HG03196 (cell line): ENCODE data around the gene CEP63.

ENCODE experiments used
- ATAC-seq: cut with Tn5 transposase; IDR thresholded peaks from one replicate; pipeline ENCODE4 v1.9.1; 2021; ENCODE audit not compliant: unreplicated experiment

Gene CEP63

DNA sequence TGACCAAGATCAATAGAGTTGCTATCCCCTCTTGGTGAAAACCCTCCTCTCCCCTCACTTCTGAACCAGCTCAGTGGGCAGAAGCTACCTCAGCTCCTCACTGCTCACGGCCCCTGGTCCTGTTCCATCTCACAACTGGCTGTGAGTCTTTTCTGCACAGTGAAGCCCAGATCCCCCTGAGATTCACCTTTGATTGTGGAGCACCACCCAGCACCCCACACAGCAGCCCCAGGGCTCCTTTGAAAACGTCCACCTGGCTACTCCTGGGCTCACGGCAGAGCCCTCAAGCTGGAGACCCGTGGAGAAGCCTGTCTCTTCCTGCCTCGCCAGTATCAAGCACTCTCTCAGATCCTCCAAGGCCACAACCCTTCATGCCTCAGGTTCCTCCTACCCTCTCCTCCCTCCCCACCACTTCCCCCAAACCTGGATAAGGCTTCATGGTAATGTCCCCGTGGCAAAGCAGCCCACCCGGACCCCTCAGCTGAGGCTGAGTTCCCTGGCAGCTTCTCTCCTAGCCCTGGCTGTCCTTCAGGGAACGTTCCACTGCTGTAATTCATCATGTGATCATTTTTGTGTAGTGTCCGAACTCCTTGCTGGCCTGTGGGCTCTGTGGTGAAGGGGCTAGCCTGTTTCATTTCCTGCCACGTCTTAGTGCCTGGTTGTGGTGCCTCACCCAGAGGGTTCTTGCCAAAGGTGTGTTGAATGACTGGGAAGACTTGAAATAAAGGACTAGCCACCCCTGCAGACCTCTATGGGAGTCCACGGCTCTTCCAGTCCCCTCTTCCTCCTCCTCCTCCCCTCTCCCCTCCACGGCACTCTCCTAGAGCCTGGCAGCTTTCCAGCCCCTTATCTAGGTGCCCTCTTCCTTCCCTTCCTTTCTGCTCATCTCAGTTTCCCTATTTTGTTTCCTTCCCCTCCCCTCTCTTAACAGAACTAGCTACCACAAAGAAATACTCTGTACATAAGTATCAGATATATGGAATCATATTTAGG lies 120.5 kb downstream of the CEP63 start:
- no peak for ATAC-seq

DNA sequence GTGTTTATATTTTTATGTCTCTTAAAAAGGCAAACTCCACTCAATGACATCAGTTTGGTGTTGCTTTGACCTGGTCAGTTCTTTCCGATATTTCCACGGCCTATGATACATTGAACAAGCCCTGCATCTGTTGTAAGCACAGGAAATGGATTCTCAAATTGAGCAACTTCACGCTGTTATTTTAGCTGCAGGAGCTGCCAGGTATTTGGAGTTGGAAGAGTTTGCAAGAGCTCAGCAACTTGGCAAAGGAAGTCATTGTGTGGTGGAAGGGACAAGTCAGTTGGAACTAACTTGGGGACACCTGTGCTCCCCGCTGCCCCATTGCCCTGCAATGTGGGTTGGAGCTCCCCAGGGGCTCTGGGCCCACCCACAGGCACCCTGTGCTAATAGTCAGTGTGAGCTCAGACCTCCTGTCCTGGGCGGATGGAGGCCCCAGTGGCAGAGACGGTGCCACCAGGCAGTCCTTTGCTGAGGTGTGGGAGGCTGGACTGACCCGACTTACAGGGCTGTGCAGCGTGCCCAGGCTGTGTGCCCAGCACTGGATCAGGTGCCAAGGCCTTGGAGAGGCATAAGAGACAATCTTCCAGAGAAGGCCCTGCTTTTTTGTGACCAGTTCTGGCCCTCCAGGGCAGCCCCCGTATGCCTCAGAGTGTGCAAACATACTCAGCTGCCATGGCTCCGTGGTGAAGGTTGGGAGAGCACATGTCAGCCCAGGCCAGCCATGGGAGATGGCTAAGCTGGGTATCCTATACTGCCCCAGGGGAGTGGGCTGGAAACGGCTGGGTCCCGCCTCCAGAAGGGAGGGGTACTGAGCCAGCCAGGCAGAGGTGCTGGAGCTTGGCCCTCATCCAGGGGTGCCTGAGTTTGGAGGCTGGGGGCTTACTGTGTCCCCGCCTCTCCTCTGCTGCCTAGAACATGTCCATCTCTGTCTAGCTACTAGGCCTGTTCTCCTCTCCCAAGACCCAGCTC lies 121.5 kb downstream of the CEP63 start:
- ATAC-seq: no peak

DNA sequence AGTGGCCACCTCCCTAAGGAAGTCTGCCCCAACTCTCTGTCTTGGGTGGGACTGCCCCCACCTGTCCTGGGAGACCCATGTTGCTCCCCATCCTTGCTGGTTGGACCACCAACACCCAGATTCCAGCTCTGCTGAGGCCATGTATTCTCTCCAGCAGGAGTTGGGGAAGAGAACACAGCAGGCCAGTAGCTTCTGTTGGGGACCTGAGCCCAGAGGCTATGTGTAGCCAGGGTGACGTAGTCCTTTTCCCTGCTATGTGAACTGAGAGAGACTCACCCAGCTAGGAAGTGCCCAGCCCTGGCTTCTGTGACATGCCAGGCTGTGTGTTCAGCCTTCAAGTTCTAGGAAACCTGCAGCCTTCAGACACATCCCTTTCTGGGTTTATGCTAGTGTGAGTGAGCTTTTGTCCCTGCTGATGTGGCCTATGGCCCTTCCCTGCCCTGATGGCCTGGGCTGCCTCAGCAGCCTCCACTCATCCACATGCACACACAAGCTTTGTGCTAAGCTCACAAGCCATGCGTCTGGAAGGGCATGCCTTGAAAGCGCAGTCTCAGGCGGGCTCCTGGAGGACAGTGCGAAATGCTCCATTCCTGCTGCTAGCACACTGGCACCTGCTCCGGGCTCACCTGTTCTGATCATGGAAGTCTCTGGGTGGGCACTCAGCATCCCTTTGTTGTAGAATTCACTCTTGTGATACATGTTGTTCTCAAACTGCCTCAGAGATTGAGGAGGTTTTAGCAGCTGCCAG lies 122.3 kb downstream of the CEP63 start:
- ATAC-seq: no peak

DNA sequence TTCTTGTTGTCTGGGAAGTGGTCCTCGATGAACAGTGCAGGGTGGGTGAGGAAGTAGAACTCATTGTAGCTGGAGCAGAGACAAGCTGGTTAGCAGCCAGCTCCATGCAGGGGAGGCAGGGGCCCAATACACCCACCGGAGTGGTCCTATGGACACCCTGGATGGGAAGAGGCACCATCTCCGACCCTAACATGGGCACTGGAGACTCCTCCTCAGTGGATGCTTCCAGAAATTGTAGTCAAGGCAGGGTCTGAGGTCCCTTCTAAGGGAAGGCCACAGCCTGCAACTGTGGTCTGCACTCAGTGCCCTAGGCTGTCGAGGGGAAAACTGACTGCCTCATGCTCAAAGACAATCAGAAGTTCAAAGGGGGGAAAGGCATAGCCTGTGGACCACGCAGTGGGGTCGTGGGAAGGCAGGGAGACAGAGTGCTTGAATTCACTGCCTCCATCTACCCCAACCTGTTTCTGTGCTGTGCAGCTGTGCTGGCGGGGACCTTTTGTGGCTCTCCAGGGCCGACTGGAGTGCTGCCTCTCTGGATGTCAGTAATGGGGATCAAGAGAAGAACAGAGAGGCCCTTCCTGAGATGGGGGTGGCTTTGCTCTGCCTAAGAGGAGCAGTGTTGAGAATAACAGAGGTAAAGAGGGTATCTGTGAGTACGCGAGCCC lies 123.0 kb downstream of the CEP63 start:
- no peak for ATAC-seq

DNA sequence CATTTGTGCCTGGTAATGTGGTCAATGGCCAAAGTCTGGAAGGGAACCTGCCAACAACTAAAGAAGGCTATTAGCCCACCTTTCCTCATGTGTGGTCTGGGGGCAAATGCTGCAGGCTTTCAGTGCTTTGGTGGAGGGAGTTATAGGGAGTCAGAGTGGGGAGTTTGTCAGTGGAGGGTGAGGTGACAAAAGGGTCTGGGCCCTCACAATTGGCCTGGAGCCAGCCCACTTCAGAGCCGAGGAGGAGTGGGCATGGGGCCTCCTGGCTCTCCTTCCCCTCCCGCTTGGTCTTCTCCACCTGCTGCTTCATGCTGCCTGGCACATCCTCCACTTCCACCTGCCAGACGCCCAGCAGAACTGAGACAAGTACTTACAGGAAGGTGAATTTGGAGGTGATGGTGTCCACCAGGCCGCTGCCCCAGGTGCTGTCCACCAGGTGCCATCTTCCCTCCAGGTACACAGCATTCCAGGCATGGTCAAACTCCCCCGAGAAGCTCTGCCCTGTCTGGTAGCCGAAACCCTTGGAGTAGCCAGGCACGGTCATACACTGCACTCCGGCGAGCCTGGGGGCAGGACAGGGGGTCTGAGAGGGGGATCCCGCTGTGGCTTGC lies 124.1 kb downstream of the CEP63 start:
- no peak for ATAC-seq

DNA sequence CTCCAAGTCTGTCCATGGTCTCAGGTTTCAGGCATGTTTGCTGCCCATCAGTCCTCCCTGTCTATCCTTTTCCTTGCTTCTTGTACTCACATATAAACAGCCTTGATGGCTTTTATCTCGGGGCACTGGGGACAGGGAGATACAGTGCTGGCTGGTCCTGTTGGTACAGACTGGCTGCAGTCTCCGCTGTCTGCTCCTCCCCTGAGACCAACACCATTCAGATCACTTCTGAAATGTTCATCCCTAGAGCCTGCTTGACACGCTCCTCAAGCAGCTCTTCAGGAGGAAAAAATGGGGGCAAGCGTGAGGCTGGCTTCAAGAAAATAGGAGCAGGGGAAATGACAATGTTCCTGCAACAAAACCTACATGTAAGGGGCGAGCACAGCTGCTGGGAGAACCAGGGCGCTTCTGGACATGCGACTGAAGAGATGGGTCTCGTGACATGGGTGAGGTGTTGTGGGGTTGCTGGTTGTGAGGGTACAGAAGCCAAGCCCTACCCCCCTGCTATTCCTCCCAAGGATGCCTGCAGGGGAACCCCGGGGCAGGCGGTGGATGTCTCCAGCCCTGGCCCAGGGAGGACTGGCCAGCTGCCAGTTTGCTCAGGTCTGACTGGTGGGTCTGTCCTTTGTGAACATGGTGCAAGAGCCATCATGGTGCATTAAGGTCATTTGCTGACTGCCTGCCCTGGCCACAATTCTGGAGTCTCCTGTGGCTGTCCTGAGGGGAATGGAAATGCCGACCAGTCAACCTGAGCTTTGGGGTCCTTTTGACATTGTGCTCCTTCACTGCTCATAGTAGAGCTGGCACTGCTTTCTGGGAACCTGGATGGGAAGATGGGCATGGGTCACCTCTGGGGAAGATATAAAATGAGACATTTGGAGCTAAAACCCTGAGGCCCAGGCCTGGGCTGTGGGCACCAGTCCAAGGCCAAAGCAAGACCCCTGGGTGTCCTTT lies 124.9 kb downstream of the CEP63 start:
- ATAC-seq: no peak

DNA sequence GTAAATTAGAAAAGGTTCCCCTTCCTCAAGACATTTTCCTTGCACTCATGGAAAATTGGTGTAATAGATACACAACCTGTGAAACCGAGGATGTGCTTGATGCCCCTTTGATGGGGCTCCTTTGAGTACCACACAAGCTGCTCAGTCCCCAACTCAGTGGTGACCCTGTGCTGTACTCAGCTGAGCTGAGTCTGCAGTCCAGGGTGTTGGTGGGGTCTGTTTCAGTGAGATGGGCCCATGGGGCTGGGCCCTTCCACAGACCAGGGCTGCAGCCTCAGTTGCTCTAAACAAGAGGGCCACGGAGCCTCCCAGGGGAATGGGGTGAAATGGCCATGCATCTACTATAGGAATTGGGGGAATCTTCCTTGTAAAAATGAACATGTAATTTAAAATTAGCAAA lies 125.7 kb downstream of the CEP63 start:
- ATAC-seq: no peak

DNA sequence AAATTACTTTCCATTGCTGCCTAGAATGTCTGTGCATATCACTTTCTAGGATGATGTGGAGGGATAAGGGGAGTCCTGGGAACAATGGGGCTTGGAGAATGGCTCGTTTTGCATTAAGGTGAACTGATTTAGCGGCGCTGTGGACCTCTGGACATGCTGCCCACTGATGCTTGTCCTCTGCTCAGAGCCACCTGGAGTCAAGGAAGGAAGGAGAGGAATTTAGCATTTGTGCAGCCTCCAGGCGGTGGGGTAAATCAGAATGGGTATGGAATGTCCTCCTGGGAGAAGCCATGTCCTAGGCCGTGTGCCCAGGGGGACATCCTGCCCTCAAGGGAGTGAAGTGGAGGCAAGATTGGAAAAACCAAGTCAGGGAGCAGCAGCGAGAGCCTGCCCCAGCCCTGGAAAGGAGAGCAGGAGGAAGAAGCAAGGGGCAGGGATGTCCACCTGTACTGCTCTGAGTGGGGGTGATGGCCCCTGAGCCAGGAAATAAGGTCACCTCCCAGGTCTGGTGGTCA lies 127.2 kb downstream of the CEP63 start:
- ATAC-seq: no peak

DNA sequence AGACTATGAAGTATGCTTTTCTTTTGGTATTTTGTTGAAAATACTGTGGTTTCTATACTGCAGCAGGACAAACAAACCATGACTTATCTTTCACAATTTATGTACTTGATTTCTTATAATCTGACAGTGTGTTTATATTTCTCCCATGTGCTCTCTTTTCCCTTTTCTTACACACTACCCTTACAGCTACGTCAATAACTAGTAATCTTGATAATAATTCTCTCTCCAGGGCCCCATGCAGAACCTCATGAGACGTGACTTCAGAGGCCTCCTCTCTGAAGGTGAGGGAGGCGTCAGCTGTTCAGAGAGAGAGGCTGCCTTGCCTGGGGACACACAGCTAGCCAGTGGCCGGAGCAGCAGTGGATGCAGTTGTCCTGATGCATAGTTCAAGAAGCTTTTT lies 129.1 kb downstream of the CEP63 start:
- no peak for ATAC-seq

DNA sequence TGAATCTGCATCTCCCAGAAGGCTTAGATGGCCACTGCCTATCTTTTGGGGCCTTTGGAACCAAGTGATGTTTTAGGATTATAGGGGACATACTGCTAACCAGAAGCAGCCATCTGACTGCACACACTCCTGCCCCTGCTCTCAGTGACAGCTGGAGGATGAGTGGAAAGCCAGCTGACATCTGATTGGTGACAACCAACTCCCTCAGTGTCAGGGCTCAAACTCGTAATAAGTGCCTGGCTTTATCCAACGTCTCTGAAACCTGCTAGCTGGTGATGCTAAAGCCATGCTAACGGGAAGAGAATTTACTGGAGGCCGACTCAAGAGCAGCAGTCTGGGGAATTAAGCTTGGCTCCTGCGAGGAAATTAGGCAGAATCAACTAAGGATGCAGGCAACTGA lies 129.9 kb downstream of the CEP63 start:
- no peak for ATAC-seq

DNA sequence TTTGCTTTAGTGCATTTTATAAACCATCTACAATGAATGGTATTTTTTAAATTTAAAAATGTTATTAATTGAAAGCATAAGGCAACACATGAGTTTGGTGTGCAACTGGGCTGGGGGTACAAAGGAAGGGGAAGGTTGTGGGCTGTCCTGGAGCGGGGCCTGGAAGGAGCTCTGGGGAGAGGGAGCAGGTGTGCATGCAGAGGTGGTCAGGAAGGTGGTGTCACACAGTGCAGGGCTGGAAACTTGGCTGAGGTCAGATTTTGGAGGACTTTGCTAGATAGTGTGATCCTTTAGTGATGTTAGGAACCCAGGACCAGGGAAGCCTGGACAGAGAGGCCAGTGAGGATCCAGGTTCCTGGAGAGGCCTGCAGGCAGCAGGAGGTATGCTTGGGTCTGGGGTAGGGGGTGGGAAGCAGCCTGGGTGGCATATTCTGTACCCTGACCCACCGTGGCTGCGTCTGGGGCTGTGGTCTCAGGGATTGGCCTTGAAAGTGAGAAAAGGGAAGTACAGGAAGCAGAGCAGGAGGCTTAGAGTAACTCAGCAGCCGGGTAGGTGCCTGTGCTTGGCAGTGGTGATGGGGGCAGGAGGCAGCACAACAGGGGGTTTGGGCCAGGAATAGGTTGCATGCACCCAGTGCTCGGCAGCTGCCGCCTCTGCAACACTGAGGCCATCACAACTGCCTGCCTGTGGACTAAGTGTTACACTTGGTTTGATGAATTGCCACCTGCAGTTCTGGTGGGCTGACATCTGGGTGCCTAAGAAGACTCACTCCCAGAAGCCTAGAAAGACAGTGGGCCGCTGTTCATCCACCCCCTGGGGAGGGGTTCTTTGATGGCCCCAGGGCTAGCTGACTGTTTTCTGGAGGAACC lies 132.0 kb downstream of the CEP63 start:
- ATAC-seq: no peak

DNA sequence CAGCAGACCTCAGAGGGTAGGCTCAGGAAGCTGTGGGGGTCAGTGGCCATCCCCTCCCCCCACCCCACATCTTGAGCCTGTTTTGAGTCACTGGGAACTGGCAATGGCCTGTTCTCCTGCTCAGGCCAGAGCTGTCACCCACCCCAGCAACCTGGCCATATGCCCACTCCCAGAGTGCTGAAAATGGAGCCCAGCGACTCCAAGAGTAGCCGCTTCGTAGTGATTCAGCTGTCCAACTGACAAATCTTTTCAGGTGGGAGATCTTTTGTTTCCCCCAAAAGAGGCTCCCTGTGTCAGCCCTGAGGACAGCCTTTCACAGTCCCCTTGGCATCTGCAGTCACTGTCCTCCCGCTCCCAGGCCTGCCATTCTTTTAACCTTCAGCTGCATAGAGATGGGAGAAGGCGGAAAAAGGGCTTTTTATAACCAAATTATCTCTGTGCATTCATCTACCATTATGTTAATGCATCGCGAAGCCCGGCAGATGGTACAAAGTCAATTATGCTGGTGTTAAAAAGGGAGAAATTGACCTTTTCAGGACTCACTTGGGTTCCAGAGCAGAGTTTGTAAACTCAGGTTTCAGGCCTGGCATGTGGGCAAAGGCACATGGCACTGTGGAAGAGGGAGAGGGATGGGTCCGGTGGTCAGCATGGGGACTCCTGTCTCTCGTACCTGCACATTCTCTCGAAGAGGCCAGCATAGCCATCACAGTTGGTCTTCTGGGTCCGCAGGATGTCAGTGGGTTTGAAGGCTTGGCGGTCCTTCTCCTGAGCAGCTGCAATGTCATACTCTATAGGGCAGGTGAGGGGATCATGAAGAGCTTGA lies 132.8 kb downstream of the CEP63 start:
- ATAC-seq: no peak

DNA sequence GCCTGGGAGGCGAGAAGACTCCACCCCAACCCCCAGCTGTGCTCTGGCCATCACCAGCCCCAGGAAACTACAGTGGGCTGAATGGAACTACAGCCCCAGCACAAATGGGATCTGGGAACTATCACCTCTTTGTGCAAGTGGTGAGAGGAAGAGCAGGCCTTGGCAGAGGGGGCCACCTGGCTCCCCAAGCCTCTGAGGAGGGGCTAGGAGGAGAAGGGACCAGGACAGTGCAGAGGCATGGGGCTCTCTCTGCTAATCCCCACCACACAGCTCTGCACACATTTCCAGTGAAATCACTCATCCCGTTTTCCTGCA lies 133.4 kb downstream of the CEP63 start:
- ATAC-seq: no peak

DNA sequence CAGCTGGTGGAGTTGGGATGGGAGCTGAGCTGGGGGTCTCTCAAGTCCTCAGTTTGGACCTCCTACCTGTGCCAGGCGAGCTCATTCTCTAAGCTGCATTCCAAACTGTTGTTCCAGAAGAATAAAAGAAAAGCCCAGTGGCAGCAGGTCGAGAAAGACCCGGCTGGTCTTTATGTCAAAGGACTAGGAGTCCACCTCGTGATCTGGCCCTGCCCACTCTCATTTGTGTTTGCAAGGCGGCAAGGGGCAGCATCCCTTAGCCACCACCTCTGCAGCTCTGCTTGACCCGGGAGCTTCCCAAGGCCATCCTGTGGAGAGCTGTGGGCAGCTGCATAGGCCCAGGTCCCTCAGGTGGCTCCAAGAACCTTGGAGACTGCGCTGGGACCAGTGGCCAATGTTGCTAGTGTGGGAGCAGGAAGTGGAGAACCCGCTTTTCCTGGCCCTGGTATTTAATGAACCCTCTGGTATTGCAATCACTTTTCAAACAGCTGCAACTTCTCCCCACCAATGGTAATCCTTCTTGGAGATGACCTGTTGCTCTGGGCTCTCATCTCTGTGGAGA lies 134.1 kb downstream of the CEP63 start:
- no peak for ATAC-seq

DNA sequence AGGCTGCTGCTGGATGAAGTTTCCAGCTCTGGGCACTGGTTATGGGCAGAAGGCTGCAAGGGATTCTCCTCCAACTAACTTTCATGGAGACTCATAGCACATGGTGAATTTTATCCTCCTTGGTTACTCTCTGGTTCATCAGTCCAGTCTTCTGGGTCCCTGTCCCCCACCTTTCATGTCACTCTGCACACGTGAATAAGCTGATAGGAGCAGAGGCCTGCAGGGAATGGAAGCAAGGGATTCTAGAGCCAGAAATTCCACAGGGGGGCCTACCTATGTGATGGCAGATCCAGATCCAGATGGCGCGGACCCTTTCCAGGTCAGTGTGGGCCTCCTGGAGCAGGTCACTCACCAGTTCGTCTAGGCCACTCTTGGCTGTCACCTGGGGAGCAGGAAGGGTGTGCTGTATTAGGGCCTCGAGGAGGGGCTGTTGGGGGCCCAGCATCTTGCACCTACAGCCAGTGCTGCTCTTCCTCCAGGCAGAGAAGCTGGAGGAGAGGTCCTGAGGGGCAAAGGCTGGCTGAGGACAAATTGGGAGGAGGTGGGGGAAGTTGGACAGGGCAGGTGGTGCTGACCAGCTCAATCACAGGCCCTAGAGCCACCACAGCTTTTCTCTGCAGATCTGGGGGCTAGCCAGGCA lies 134.7 kb downstream of the CEP63 start:
- ATAC-seq: no peak

DNA sequence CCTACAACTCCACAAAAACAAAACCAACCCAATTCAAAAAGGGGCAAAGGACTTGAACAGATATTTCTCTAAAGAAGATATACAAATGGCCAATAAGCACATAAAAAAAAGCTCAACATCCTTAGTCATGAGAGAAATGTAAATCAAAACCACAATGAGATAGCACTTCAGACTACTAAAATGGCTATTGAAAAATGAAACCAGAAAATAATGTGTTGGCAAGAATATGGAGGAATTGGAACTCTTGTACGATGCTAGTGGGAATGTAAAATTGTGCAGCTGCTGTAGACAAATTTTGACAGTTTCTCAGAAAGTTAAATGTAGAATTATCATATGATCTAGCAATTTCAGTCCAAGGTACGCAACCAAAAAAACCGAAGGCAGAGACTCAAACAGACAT lies 136.0 kb downstream of the CEP63 start:
- no peak for ATAC-seq
